ENCODE results near the gene CFAP65.

CFAP65 gene

GRCh38 chr2:218964041-218964771 is 77.1 kb downstream of the CFAP65 start:
- TF ChIP-seq CTCF (IDR thresholded peaks at IDR 0.05; ENCODE audit: low read depth, low read length, poor library complexity, severe bottlenecking) (no peak), EZH2phosphoT487 (IDR thresholded peaks at IDR 0.05; ENCODE audit: borderline replicate concordance, low read length) (no peak)
- Histone ChIP-seq H3K36me3 (ENCODE audit: control insufficient read depth, low read length) (no peaks in the 10 kb centered on the region), H3K4me1 (ENCODE audit: control insufficient read depth, low read length) (peaks cover 4% of the 10 kb centered on the region), H3K4me3 (ENCODE audit: low read length) (no peak overlapping the region), H3K79me2 (ENCODE audit: control insufficient read depth, low read length) (no peaks in the 10 kb centered on the region), H3K27me3 (ENCODE audit: control insufficient read depth, low read length) (peaks cover 23% of the 10 kb centered on the region), H3K27ac (ENCODE audit: low read depth, low read length) (no peak overlapping the region), H3K4me2 (ENCODE audit: low read length) (no peak overlapping the region), H4K20me1 (ENCODE audit: control insufficient read depth, insufficient read depth, low read depth, low read length) (no peaks in the 10 kb centered on the region), H3F3A (ENCODE audit: control insufficient read depth, insufficient read depth) (no peaks in the 10 kb centered on the region), H3K9me3 (ENCODE audit: control insufficient read depth, insufficient read depth, low read length) (no peaks in the 10 kb centered on the region), H3K9me2 (replicated peaks; ENCODE audit: control insufficient read depth, low read length) (no peaks in the 10 kb centered on the region)

GRCh38 chr2:218963601-218964000 is 77.7 kb downstream of the CFAP65 start:
- H3K9me2 ChIP-seq (replicated peaks; ENCODE audit: control insufficient read depth, low read length) = no peaks in the 10 kb centered on the region
- H3K4me3 ChIP-seq (ENCODE audit: low read length) = no peak overlapping the region
- H3K9me3 ChIP-seq (ENCODE audit: control insufficient read depth, insufficient read depth, low read length) = no peaks in the 10 kb centered on the region
- no peaks in the 10 kb centered on the region for H4K20me1 ChIP-seq (ENCODE audit: control insufficient read depth, insufficient read depth, low read depth, low read length)
- H3K79me2 ChIP-seq (ENCODE audit: control insufficient read depth, low read length) = no peaks in the 10 kb centered on the region
- H3K27me3 ChIP-seq (ENCODE audit: control insufficient read depth, low read length) = peaks cover 23% of the 10 kb centered on the region
- peaks cover 10% of the 10 kb centered on the region for H3K4me1 ChIP-seq (ENCODE audit: control insufficient read depth, low read length)
- H3K27ac ChIP-seq (ENCODE audit: low read depth, low read length) = no peak overlapping the region
- TF ChIP-seq CTCF (IDR thresholded peaks at IDR 0.05; ENCODE audit: low read depth, low read length, poor library complexity, severe bottlenecking) = no peak
- TF ChIP-seq EZH2phosphoT487 (IDR thresholded peaks at IDR 0.05; ENCODE audit: borderline replicate concordance, low read length) = no peak
- H3K4me2 ChIP-seq (ENCODE audit: low read length) = no peak overlapping the region
- H3K36me3 ChIP-seq (ENCODE audit: control insufficient read depth, low read length) = no peaks in the 10 kb centered on the region
- H3F3A ChIP-seq (ENCODE audit: control insufficient read depth, insufficient read depth) = no peaks in the 10 kb centered on the region

- H3K27me3 ChIP-seq (ENCODE audit: control insufficient read depth, low read length) = peaks cover 23% of the 10 kb centered on the region
- no peaks in the 10 kb centered on the region for H4K20me1 ChIP-seq (ENCODE audit: control insufficient read depth, insufficient read depth, low read depth, low read length)
- H3K79me2 ChIP-seq (ENCODE audit: control insufficient read depth, low read length) = no peaks in the 10 kb centered on the region
- no peak overlapping the region for H3K4me3 ChIP-seq (ENCODE audit: low read length)
- no peak overlapping the region for H3K4me2 ChIP-seq (ENCODE audit: low read length)
- no peaks in the 10 kb centered on the region for H3K9me3 ChIP-seq (ENCODE audit: control insufficient read depth, insufficient read depth, low read length)
- H3K9me2 ChIP-seq (replicated peaks; ENCODE audit: control insufficient read depth, low read length) = no peaks in the 10 kb centered on the region
- no peak for TF ChIP-seq EZH2phosphoT487 (IDR thresholded peaks at IDR 0.05; ENCODE audit: borderline replicate concordance, low read length)
- TF ChIP-seq CTCF (IDR thresholded peaks at IDR 0.05; ENCODE audit: low read depth, low read length, poor library complexity, severe bottlenecking) = no peak
- no peak overlapping the region for H3K27ac ChIP-seq (ENCODE audit: low read depth, low read length)
- no peaks in the 10 kb centered on the region for H3K36me3 ChIP-seq (ENCODE audit: control insufficient read depth, low read length)
- peaks cover 11% of the 10 kb centered on the region for H3K4me1 ChIP-seq (ENCODE audit: control insufficient read depth, low read length)
- H3F3A ChIP-seq (ENCODE audit: control insufficient read depth, insufficient read depth) = no peaks in the 10 kb centered on the region
Observed at GRCh38 chr2:218962859-218963492, 78.3 kb downstream of the CFAP65 start.
